Activated T-cell treated with anti-CD3 and anti-CD28 coated beads, Interleukin-2, amount 50 U/mL, for 24 hours (primary cell): Measurements from ENCODE around the gene REN.
A peak's percentile ranks its signal among the peaks of the same experiment; 100 is the strongest.

ENCODE experiments used
- DNase-seq: peaks from one replicate; pipeline ENCODE4 v3.0.0-alpha.2; 2020
- H3K27ac Mint-ChIP-seq: 2 replicates; pipeline ENCODE4 v1.8.0; 2020; ENCODE audit warnings: mild to moderate bottlenecking, mixed read lengths
- H3K27me3 Mint-ChIP-seq: 2 replicates; pipeline ENCODE4 v1.8.0; 2020; ENCODE audit warnings: mixed read lengths
- H3K36me3 Mint-ChIP-seq: 2 replicates; pipeline ENCODE4 v1.8.0; 2020; ENCODE audit warnings: low read depth, mixed read lengths
- H3K4me1 Mint-ChIP-seq: 2 replicates; pipeline ENCODE4 v1.8.0; 2020; ENCODE audit warnings: low read depth, mixed read lengths
- H3K4me3 Mint-ChIP-seq: 2 replicates; pipeline ENCODE4 v1.8.0; 2020; ENCODE audit warnings: mild to moderate bottlenecking, moderate library complexity, mixed read lengths
- H3K9me3 Mint-ChIP-seq: 2 replicates; pipeline ENCODE4 v1.8.0; 2020; ENCODE audit warnings: mixed read lengths

The REN gene

DNA sequence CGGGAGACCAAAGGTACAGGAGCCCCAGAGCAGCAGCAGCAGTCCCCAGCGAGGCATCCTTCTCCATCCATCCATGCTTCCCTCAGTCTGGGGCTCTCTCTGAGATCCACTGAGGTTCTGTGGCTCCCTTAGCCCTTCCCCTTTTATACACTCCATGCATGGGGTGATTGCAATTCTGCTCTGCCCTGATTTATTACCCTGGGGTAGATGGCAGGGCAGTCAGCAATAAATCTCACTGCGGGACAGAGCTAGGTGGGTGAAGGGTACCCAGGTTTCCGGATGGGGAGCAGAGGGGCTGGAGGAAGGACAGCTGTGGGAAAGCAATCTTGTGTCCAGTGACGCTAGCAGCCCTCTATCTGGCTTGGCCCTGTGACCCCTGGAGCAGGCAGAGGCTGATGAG is at the start of gene REN:
TSS of gene REN (minus strand) at position 119 of the 400 bp plus-strand sequence. CDS start at position 75, 44 bp downstream.
- H3K27me3 Mint-ChIP-seq, result peaks cover 9% of the 10 kb centered on the region
- peaks cover 31% of the 10 kb centered on the region for H3K9me3 Mint-ChIP-seq
- peaks cover 2% of the 10 kb centered on the region for H3K36me3 Mint-ChIP-seq
- no peak for DNase-seq
- no peak within 1 kb of the TSS for H3K27ac Mint-ChIP-seq
- peaks cover 2% of the 10 kb centered on the region for H3K4me1 Mint-ChIP-seq
- H3K4me3 Mint-ChIP-seq, result no peak within 1 kb of the TSS

GRCh38 chr1:204213668-204214662 is 47.8 kb upstream of the REN start, which contains the start of gene GOLT1A:
GOLT1A (minus strand) TSS chr1:204213988; CDS start chr1:204213906, 82 bp downstream.
- Mint-ChIP-seq H3K27ac (no peak within 1 kb of the TSS), H3K4me1 (peaks cover 12% of the 10 kb centered on the region), H3K4me3 (peak within 1 kb of the TSS; percentile 42), H3K9me3 (no peaks in the 10 kb centered on the region), H3K27me3 (peaks cover 3% of the 10 kb centered on the region), H3K36me3 (no peaks in the 10 kb centered on the region)
- peak; percentile 63 for DNase-seq

DNA sequence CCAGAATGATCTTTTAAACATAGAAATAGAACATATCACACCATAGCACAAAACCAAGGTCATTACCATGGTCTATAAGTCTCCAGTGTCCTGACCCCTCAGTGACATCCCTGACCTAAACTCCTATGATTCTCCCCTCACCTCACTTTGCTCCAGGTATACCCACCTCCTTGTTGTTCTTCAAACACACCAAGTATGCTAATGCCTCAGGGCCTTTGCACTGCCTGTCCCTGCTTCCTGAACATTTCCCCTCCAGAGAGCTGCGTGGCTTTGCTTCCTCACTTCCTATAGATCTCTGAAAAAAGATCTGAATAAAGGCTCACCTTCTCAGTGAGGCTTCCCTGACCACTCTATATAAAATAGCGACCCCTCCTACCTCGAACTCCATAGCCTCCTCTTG is 46.6 kb upstream of the REN start:
- no peaks in the 10 kb centered on the region for H3K36me3 Mint-ChIP-seq
- no peaks in the 10 kb centered on the region for H3K9me3 Mint-ChIP-seq
- H3K27me3 Mint-ChIP-seq, result peaks cover 6% of the 10 kb centered on the region
- no peak overlapping the region for H3K27ac Mint-ChIP-seq
- peaks cover 7% of the 10 kb centered on the region for H3K4me1 Mint-ChIP-seq
- no peak overlapping the region for H3K4me3 Mint-ChIP-seq
- no peak for DNase-seq

DNA sequence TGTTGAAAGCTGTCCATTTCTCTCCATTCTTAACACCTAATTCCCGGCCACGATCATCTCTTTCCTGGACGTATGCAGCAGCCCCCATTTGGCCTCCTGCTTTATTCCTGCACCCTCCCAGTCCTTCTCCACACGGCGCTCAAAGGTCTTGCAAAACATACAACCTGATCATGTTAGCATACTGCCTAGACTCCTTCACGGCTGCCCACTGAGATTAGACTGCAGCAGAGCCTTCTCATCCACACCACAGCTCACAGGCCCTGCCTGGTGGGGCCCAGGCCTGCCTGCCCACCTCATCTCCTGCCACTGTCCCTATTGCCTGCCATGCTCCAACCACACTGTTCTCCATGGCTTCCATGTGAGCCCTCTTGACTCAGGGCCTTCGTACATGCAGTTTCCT is 44.9 kb upstream of the REN start:
- Mint-ChIP-seq H3K4me3 (no peak overlapping the region), H3K27me3 (peaks cover 19% of the 10 kb centered on the region), H3K4me1 (peaks cover 13% of the 10 kb centered on the region), H3K36me3 (no peaks in the 10 kb centered on the region), H3K27ac (no peak overlapping the region), H3K9me3 (no peaks in the 10 kb centered on the region)
- DNase-seq, result no peak

GRCh38 chr1:204207136-204207616 is 41.0 kb upstream of the REN start:
- Mint-ChIP-seq H3K27ac (no peak overlapping the region), H3K36me3 (no peaks in the 10 kb centered on the region), H3K27me3 (peaks cover 46% of the 10 kb centered on the region), H3K4me3 (no peak overlapping the region), H3K9me3 (no peaks in the 10 kb centered on the region), H3K4me1 (peaks cover 12% of the 10 kb centered on the region)
- DNase-seq, result peak; percentile 87

GRCh38 chr1:204206121-204206520 is 40.0 kb upstream of the REN start:
- Mint-ChIP-seq H3K27ac (no peak overlapping the region), H3K4me3 (no peak overlapping the region), H3K4me1 (peaks cover 12% of the 10 kb centered on the region), H3K27me3 (peaks cover 46% of the 10 kb centered on the region), H3K36me3 (no peaks in the 10 kb centered on the region), H3K9me3 (no peaks in the 10 kb centered on the region)
- no peak for DNase-seq

DNA sequence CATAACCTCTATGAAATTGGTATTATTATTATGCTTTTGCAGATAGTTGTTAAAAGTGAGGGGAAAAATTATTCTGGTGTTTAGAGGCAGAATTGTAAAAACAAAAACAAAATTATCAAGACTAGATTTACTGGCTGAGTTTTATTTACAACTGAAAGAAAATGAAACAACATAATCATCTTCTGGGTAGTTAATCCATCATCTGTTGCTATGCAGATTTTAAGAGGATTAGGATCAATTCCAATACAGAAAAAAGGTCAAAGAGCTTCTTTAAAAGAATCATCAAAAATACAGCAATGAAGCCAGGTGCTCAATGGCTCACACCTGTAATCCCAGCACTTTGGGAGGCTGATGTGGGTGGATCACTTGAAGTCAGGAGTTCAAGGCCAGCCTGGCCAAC is 39.3 kb upstream of the REN start:
- no peak overlapping the region for H3K4me3 Mint-ChIP-seq
- no peak overlapping the region for H3K27ac Mint-ChIP-seq
- H3K4me1 Mint-ChIP-seq, result peaks cover 12% of the 10 kb centered on the region
- no peak for DNase-seq
- no peaks in the 10 kb centered on the region for H3K9me3 Mint-ChIP-seq
- H3K27me3 Mint-ChIP-seq, result peaks cover 46% of the 10 kb centered on the region
- H3K36me3 Mint-ChIP-seq, result no peaks in the 10 kb centered on the region

DNA sequence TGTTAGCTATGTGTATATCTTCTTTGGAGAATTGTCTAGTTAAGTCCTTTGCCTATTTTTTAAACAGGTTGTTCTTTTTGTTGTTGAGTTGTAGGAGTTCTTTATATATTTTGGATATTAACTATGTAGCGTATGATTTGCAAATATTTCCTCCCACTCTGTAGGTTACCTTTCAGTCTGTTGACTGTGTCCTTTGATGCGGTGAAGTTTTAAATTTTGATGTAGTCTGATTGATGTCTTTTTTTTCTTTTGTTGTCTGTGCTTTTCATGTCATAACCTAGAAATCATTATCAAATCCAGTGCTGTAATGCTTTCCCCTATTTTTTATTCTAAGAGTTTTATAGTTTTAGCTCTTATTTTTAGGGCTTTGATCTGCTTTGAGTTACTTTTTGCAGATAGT is 38.8 kb upstream of the REN start:
- no peak for DNase-seq
- no peaks in the 10 kb centered on the region for H3K9me3 Mint-ChIP-seq
- H3K27ac Mint-ChIP-seq, result no peak overlapping the region
- no peak overlapping the region for H3K4me3 Mint-ChIP-seq
- no peaks in the 10 kb centered on the region for H3K36me3 Mint-ChIP-seq
- peaks cover 46% of the 10 kb centered on the region for H3K27me3 Mint-ChIP-seq
- H3K4me1 Mint-ChIP-seq, result peaks cover 12% of the 10 kb centered on the region

DNA sequence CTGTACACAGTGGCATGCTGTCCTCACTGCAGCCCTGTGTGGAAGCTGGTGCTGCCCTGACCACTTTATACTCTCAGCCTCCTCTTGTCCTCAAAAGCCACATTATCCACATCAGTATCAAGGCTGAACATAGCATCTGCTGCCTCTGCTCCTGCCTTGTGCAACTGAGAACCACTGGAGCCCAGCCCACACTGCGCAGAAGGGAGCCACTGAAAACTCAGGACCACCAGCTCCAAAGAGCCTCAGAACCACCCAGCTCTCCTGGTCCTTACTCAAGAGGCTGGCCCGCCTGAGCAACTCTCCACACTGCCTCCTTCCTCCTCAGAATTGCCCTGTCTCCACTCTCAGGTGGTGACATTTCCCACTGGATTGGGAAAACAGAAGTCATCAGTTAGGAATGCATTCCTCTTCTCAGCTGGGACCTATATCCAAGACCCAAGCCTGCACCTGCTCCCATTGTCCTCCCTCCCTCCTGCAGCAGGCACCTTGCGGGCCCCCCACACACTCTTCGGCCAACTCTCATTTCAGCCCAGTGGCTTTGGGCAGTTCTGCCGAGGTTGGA is 37.1 kb upstream of the REN start:
- H3K27me3 Mint-ChIP-seq, result peaks cover 48% of the 10 kb centered on the region
- no peak overlapping the region for H3K27ac Mint-ChIP-seq
- H3K36me3 Mint-ChIP-seq, result no peaks in the 10 kb centered on the region
- peak; percentile 15 for DNase-seq
- no peaks in the 10 kb centered on the region for H3K9me3 Mint-ChIP-seq
- H3K4me1 Mint-ChIP-seq, result peaks cover 12% of the 10 kb centered on the region
- H3K4me3 Mint-ChIP-seq, result no peak overlapping the region

GRCh38 chr1:204202481-204202880 is 36.3 kb upstream of the REN start:
- no peak for DNase-seq
- Mint-ChIP-seq H3K27ac (no peak overlapping the region), H3K4me3 (no peak overlapping the region), H3K9me3 (no peaks in the 10 kb centered on the region), H3K36me3 (no peaks in the 10 kb centered on the region), H3K27me3 (peaks cover 43% of the 10 kb centered on the region), H3K4me1 (peaks cover 12% of the 10 kb centered on the region)

DNA sequence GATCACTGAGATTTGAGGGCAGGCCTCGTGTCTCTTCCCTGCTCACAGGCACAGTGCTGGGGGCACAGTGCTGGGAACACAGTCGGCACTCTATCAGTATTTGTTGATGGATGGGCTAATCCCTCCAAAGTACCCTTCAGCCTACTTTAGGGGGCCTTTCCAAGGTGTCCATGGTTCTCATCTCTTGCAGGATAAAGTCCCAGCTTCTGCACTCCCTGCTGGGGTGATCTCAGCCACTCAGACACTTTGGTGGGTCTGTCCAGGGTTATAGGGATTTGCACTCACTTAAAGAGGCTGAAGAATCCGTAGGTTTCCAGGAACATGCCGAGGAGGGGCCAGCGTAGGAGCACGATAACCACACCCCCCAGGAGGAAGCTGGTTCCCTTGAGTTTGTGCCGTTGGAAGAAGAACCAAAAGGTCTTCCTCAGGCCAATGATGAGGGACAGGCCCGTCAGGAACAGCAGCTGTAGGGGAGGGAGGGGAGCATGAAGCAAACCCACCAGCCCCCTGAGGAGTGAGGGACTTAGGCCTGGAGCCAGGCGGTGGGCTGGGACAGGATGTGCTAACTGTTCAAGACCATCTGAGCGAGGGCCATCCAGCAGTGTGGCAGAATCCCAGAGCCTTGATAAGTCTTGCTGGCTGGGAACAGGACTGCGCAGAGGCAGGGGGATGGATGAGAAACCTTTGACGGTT is 35.4 kb upstream of the REN start:
- Mint-ChIP-seq H3K4me3 (no peak overlapping the region), H3K27ac (no peak overlapping the region), H3K4me1 (peaks cover 7% of the 10 kb centered on the region), H3K36me3 (no peaks in the 10 kb centered on the region), H3K27me3 (peaks cover 37% of the 10 kb centered on the region), H3K9me3 (no peaks in the 10 kb centered on the region)
- DNase-seq, result peak; percentile 6

- H3K36me3 Mint-ChIP-seq, result no peaks in the 10 kb centered on the region
- H3K4me3 Mint-ChIP-seq, result no peak overlapping the region
- peak; percentile 14 for DNase-seq
- H3K9me3 Mint-ChIP-seq, result no peaks in the 10 kb centered on the region
- peaks cover 19% of the 10 kb centered on the region for H3K27me3 Mint-ChIP-seq
- H3K27ac Mint-ChIP-seq, result no peak overlapping the region
- H3K4me1 Mint-ChIP-seq, result peaks cover 4% of the 10 kb centered on the region
Observed at GRCh38 chr1:204199579-204199978, 33.4 kb upstream of the REN start.

DNA sequence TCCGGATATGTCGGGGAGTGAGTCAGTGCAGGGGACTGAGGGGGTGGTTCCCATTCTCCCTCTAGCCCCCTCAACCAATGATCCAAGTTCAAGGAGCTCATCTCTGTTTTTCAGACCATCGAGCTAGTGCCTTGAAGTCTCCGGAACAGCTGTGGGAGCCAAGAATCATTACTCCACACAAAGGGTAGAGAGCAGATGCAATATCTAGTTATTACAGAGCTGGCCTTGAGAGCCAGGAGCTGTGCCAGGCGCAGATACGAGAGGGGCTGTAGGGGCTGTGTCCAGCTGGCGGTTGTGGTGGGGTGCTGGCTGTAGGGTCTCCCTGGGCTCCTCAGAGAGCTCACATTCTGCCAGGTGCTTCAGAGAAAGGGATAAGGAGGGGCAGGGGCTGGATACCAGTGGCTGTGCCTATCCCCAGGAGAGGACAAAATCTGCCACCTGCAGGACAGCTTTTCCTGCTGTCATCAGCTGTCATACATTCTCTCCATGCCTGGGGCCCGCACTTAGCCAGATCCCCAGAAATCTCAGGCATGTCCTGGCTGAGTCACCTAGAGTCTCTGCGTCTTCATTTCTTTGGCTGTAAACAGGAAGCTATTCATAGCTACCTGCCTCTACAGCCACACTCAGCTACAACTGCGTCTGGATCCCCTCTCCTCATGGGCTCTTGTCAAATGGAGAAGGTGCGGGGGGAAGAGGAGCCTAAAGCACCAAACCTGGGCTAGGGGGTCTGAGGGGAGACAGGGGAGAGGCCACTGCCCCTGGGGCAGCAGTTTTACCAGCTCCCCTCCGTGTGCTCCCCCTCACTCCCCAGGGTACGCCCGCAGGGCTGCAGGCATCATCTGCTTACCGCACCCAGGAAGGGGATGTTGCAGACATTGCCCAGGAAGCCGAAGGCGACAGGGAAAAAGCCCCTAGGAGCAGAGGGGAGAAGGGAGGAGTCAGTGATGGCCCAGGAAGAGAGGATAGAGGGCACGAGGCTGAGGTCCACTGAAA is 32.5 kb upstream of the REN start:
- peak; percentile 19 for DNase-seq
- Mint-ChIP-seq H3K9me3 (no peaks in the 10 kb centered on the region), H3K36me3 (no peaks in the 10 kb centered on the region), H3K27me3 (peaks cover 11% of the 10 kb centered on the region), H3K4me1 (peaks cover 7% of the 10 kb centered on the region), H3K27ac (no peak overlapping the region), H3K4me3 (no peak overlapping the region)
